Activated T-cell treated with anti-CD3 and anti-CD28 coated beads for 24 hours (primary cell): Measurements from ENCODE around the gene ANO1.

Source experiments
- DNase-seq: peaks from one replicate; pipeline ENCODE4 v3.0.0-alpha.2; 2020; ENCODE audit warnings: low read depth

Gene ANO1

GRCh38 chr11:70097783-70098563, 19.9 kb downstream of the ANO1 start:
- DNase-seq = no peak

GRCh38 chr11:70098936-70099335, 20.8 kb downstream of the ANO1 start:
- no peak for DNase-seq

GRCh38 chr11:70099578-70100279, 21.6 kb downstream of the ANO1 start:
- no peak for DNase-seq

GRCh38 chr11:70100280-70100603, 22.1 kb downstream of the ANO1 start:
- DNase-seq = no peak

- DNase-seq = no peak
These were observed 22.7 kb downstream of the ANO1 start for GRCh38 chr11:70100791-70101190.

- DNase-seq = no peak
These were observed 25.3 kb downstream of the ANO1 start for GRCh38 chr11:70103256-70103975.

GRCh38 chr11:70104419-70104818, 26.3 kb downstream of the ANO1 start:
- no peak for DNase-seq

GRCh38 chr11:70104961-70105360, 26.8 kb downstream of the ANO1 start:
- no peak for DNase-seq

GRCh38 chr11:70105369-70105754, 27.2 kb downstream of the ANO1 start:
- no peak for DNase-seq

GRCh38 chr11:70105755-70106571, 27.8 kb downstream of the ANO1 start:
- DNase-seq = no peak

- no peak for DNase-seq
These were observed 28.6 kb downstream of the ANO1 start for GRCh38 chr11:70106757-70107156.

- no peak for DNase-seq
These were observed 29.1 kb downstream of the ANO1 start for GRCh38 chr11:70107191-70107590.

GRCh38 chr11:70107756-70108155, 29.6 kb downstream of the ANO1 start:
- no peak for DNase-seq

GRCh38 chr11:70108250-70108649, 30.1 kb downstream of the ANO1 start:
- DNase-seq = no peak

GRCh38 chr11:70109006-70109405, 30.9 kb downstream of the ANO1 start:
- no peak for DNase-seq

- no peak for DNase-seq
These were observed 31.8 kb downstream of the ANO1 start for GRCh38 chr11:70109903-70110302.

- no peak for DNase-seq
These were observed 32.5 kb downstream of the ANO1 start for GRCh38 chr11:70110538-70111055.

- no peak for DNase-seq
These were observed 33.3 kb downstream of the ANO1 start for GRCh38 chr11:70111269-70112016.

GRCh38 chr11:70112017-70112434, 33.9 kb downstream of the ANO1 start:
- no peak for DNase-seq

GRCh38 chr11:70113801-70114200, 35.7 kb downstream of the ANO1 start:
- no peak for DNase-seq

GRCh38 chr11:70115778-70116177, 37.7 kb downstream of the ANO1 start:
- DNase-seq = no peak
